ENCODE measurements around the gene MACROD2. TPM values are rescaled to one million over a fixed set of nuclear protein-coding genes. Genes with fewer than 3 reads are reported as not detected.

The MACROD2 gene
- total RNA-seq, 4 donors from 2014 or later, result 4.6 to 33.0 (median 8.3) TPM

DNA sequence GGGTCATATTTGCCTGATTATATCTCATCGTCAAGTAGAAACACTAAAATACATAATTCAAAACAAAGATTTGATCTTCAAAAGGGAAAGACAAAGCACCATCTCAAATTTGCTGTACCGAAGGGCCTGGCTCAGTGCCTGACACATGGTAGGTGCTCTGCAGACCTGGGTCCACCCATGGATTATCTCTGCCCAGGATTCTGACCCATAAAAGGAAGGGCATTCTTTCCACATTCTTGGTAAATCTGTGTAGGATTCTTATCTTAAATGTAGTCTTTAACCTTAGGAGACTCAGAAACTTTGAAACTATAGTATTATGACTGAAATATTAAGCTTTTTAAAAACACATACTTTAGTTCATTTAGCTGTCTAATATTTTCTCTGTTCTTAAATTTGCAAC, 616.2 kb downstream of the MACROD2 start:
- no peaks in the 10 kb centered on the region for H3K27me3 ChIP-seq
- H3K27ac ChIP-seq, result no peak overlapping the region
- H3K36me3 ChIP-seq, result no peaks in the 10 kb centered on the region
- no peak overlapping the region for H3K4me3 ChIP-seq
- no peaks in the 10 kb centered on the region for H3K4me1 ChIP-seq
- DNase-seq, result no peak
- H3K9me3 ChIP-seq, result no peaks in the 10 kb centered on the region
- intact Hi-C loops (cut with DNase I; ENCODE audit: low total_unique reads), result no loop called here
- in situ Hi-C loops (cut with MboI; ENCODE audit: low pct_ligation_motif_present in 1 of 4, low pct_unique_long_range_greater_than_20kb in 1 of 4, low sequenced_read_pairs in 3 of 4), result no loop called here
- WGBS, 2 donors (ENCODE audit: low coverage in 1 of 2), result 83 to 90% methylated on average over 2 of the region's 2 CpGs
- TF ChIP-seq CTCF (IDR thresholded peaks at IDR 0.05) (no peak), POLR2AphosphoS5 (IDR thresholded peaks at IDR 0.05) (no peak), EP300 (IDR thresholded peaks at IDR 0.05; ENCODE audit: low read depth) (no peak), POLR2A (IDR thresholded peaks at IDR 0.05) (no peak)

DNA sequence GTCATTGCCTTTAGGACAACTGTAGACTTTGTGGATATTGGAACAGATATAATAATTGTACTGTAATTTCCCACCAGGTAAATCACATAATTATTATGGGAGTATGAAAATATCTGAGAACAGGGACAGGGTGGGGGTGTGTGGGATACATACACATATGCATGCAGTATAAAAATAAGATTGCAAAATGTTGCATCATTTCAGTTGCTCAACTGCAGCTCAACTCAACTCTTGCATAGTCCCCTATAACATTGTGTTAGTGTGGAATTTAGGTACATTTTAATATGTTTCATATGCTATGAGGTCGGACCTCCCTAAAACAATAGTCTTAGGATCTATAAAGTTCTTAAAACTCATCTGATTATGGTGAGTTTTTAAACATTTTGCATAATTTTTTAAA, 617.1 kb downstream of the MACROD2 start:
- Histone ChIP-seq H3K4me3 (no peak overlapping the region), H3K27me3 (no peaks in the 10 kb centered on the region), H3K27ac (no peak overlapping the region), H3K4me1 (no peaks in the 10 kb centered on the region), H3K9me3 (no peaks in the 10 kb centered on the region), H3K36me3 (no peaks in the 10 kb centered on the region)
- in situ Hi-C loops (cut with MboI; ENCODE audit: low pct_ligation_motif_present in 1 of 4, low pct_unique_long_range_greater_than_20kb in 1 of 4, low sequenced_read_pairs in 3 of 4), result no loop called here
- TF ChIP-seq EP300 (IDR thresholded peaks at IDR 0.05; ENCODE audit: low read depth), result no peak
- TF ChIP-seq POLR2A (IDR thresholded peaks at IDR 0.05), result no peak
- TF ChIP-seq POLR2AphosphoS5 (IDR thresholded peaks at IDR 0.05), result no peak
- TF ChIP-seq CTCF (IDR thresholded peaks at IDR 0.05), result no peak
- no peak for DNase-seq
- WGBS, 2 donors (ENCODE audit: low coverage in 1 of 2), result 68 to 100% methylated on average over 1 of the region's 1 CpG
- intact Hi-C loops (cut with DNase I; ENCODE audit: low total_unique reads), result no loop called here

DNA sequence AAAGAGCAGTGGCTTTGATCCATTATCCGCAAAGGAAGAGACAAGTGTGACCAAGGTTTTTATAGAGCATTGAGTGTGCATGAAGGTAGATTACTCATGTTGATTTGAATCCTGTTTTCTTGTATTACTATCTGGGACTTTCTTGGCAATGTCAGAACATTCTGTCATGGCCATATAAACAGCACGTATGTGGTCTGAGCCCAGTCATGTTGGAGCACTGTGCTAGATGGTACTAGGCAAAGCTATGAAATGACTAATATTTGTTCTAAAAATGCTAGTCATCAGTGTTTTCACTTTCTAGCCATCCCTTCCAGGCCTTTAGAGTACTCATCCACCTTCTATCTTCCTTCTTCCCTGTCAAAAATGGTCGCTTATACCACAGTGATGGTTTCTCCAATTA, 620.7 kb downstream of the MACROD2 start:
- no peak for DNase-seq
- intact Hi-C loops (cut with DNase I; ENCODE audit: low total_unique reads), result no loop called here
- H3K27ac ChIP-seq, result no peak overlapping the region
- H3K9me3 ChIP-seq, result no peaks in the 10 kb centered on the region
- H3K27me3 ChIP-seq, result no peaks in the 10 kb centered on the region
- H3K4me1 ChIP-seq, result no peaks in the 10 kb centered on the region
- no peak overlapping the region for H3K4me3 ChIP-seq
- TF ChIP-seq POLR2AphosphoS5 (IDR thresholded peaks at IDR 0.05) (no peak), EP300 (IDR thresholded peaks at IDR 0.05; ENCODE audit: low read depth) (no peak), CTCF (IDR thresholded peaks at IDR 0.05) (no peak), POLR2A (IDR thresholded peaks at IDR 0.05) (no peak)
- H3K36me3 ChIP-seq, result no peaks in the 10 kb centered on the region
- 86 to 88% methylated on average over 3 of the region's 3 CpGs for WGBS, 2 donors (ENCODE audit: low coverage in 1 of 2)
- in situ Hi-C loops (cut with MboI; ENCODE audit: low pct_ligation_motif_present in 1 of 4, low pct_unique_long_range_greater_than_20kb in 1 of 4, low sequenced_read_pairs in 3 of 4), result no loop called here

GRCh38 chr20:14617123-14617522, 621.8 kb downstream of the MACROD2 start:
- Histone ChIP-seq H3K4me1 (no peaks in the 10 kb centered on the region), H3K27ac (no peak overlapping the region), H3K9me3 (no peaks in the 10 kb centered on the region), H3K27me3 (no peaks in the 10 kb centered on the region), H3K36me3 (no peaks in the 10 kb centered on the region), H3K4me3 (no peak overlapping the region)
- in situ Hi-C loops (cut with MboI; ENCODE audit: low pct_ligation_motif_present in 1 of 4, low pct_unique_long_range_greater_than_20kb in 1 of 4, low sequenced_read_pairs in 3 of 4) (no loop called here), intact Hi-C loops (cut with DNase I; ENCODE audit: low total_unique reads) (no loop called here)
- 11 to 33% methylated on average over 2 of the region's 2 CpGs for WGBS, 2 donors (ENCODE audit: low coverage in 1 of 2)
- no peak for DNase-seq
- no peak for TF ChIP-seq POLR2A (IDR thresholded peaks at IDR 0.05)
- no peak for TF ChIP-seq POLR2AphosphoS5 (IDR thresholded peaks at IDR 0.05)
- TF ChIP-seq CTCF (IDR thresholded peaks at IDR 0.05), result no peak
- TF ChIP-seq EP300 (IDR thresholded peaks at IDR 0.05; ENCODE audit: low read depth), result no peak
